Heart left ventricle (tissue), 16 donors: ENCODE measurements around the gene VPS37C. TPM values are rescaled to one million over a fixed set of nuclear protein-coding genes. Genes with fewer than 3 reads are reported as not detected.
A peak's percentile ranks its signal among the peaks of the same experiment; 100 is the strongest.

Experiments
- ATAC-seq, 4 donors: fragments of 200-7000 bp; cut with Tn5 transposase; one replicate each; pipeline ENCODE4 v1.9.1; 2020 to 2022; ENCODE audit warnings: moderate library complexity in 4 of 4, mild to moderate bottlenecking in 3 of 4, moderate number of reproducible peaks in 1 of 4
- DNase-seq, 5 donors: peaks; one replicate each; pipeline ENCODE4 v3.0.0-alpha.2; 2020
- H3K27ac ChIP-seq, 12 donors: fragments of 200-600 bp; sonication (generic) in 4 of 12; one replicate each; pipeline versions ENCODE4 v1.5.0 to v1.8.0; 2016 to 2022; ENCODE audit warnings: mild to moderate bottlenecking in 2 of 12
- H3K27me3 ChIP-seq, 9 donors: fragments of 200-600 bp; sonication (generic) in 2 of 9; one replicate each; pipeline versions ENCODE4 v1.5.1 to v1.8.0; 2016 to 2022; ENCODE audit warnings: mild to moderate bottlenecking in 3 of 9
- H3K36me3 ChIP-seq, 9 donors: fragments of 200-600 bp; sonication (generic) in 2 of 9; one replicate each; pipeline versions ENCODE4 v1.5.0 to v1.8.0; 2018 to 2022; ENCODE audit warnings: mild to moderate bottlenecking in 2 of 9
- H3K4me1 ChIP-seq, 12 donors: fragments of 200-600 bp; sonication (generic) in 4 of 12; one replicate each; pipeline versions ENCODE4 v1.5.0 to v1.8.0; 2016 to 2022; ENCODE audit warnings: mild to moderate bottlenecking in 3 of 12
- H3K4me3 ChIP-seq, 12 donors: fragments of 200-600 bp; sonication (generic) in 4 of 12; one replicate each; pipeline versions ENCODE4 v1.5.0 to v1.8.0; 2017 to 2022; ENCODE audit warnings: mild to moderate bottlenecking in 9 of 12, moderate library complexity in 4 of 12
- H3K9me3 ChIP-seq, 12 donors: fragments of 200-600 bp; sonication (generic) in 4 of 12; one replicate each; pipeline versions ENCODE4 v1.5.0 to v1.8.0; 2016 to 2022; ENCODE audit warnings: mild to moderate bottlenecking in 1 of 12
- CTCF ChIP-seq, 12 donors: fragments of 200-600 bp; sonication (generic) in 4 of 12; IDR thresholded peaks; one replicate each; pipeline versions ENCODE4 v1.5.0 to v1.8.0; 2018 to 2022; ENCODE audit warnings: antibody characterized with exemption in 12 of 12, mild to moderate bottlenecking in 5 of 12
- POLR2A ChIP-seq, 2 donors: fragments of 450-650 bp; IDR thresholded peaks; one replicate each; pipeline ENCODE4 v1.6.1; 2017; ENCODE audit warnings: antibody characterized with exemption in 2 of 2, mild to moderate bottlenecking in 2 of 2, moderate library complexity in 2 of 2
- WGBS, 4 donors: extraction: QIAGEN DNeasy Blood & Tissue Kit in 2 of 4; methylation state at CpG; one replicate each; pipeline versions ENCODE4 v1.1.5 to v1.1.7; 2013 to 2018; 5-methylcytosine and 5-hydroxymethylcytosine counted together
- intact Hi-C, 10 donors: fragments of 100-400 bp; cut with DNase I; formaldehyde crosslinking; loops; one replicate each; pipeline versions ENCODE4 v1.11.1 to v1.14.2; 2022
- polyA plus RNA-seq, 2 donors: library from polyadenylated mRNA; stranded (reverse); fragments of 200-250 nt; gene quantifications; one replicate each; pipeline ENCODE4 v1.2.3, GENCODE V29; 2013
- total RNA-seq, 9 donors: library from RNA; depleted of rRNA in 2 of 9; stranded (reverse); fragments of >200 nt in 2 of 9; fragmentation: NEBNext Ultra II Directional in 3 of 9; extraction: Animal tissue kit (Norgen Biotek cat#: 25700) in 3 of 9; gene quantifications; one replicate each; pipeline versions ENCODE4 v1.1.0 to v1.2.4, GENCODE V29; 2016 to 2023
- donor health status: ischemic (EF 13 %, LVEDD 7.1; RV severe dilation, severe dysfunction).
- donor health status: healthy with polysubstance abuse.
- donor health status: DM: no; HTN: yes; CAD: no.
- donor health status: DM: no; HTN: no; CAD: no.
- donor health status: ischemic (EF 25% LVEDD 6.9; RV normal size, moderate dysfunction).
- donor health status: ischemic (EF 25% LVEDD 5.7; RV mildly dilated, moderate dysfunction).
- donor health status: healthy.
- donor health status: DM: yes; HTN: yes; CAD: no.
- donor health status: ischemic (EF 35%, LVEDD 5.7; RV mildly dilated, moderate dysfunction).
- donor health status: nonischemic (EF 11% LVEDD 7.7; RV severe dilation, severe dysfunction).
- donor health status: DM: yes; HTN: yes; CAD: no.
- donor health status: PGD.
- donor health status: ischemic (EF 29% LVEDD 5.4; RV normal size, mild dysfunction).
- donor health status: nonischemic (EF 23%, LVEDD 6.1; RV moderate dilation, normal function).

VPS37C gene
- total and polyA plus RNA-seq, 11 donors: 11.0 to 29.0 (median 17.1) TPM

GRCh38 chr11:61157743-61158142 lies 3.5 kb downstream of the VPS37C start:
- Histone ChIP-seq H3K4me1 (peaks cover 0 to 63% (median 33%) of the 10 kb centered on the region in 12 donors), H3K27me3 (no peaks in the 10 kb centered on the region), H3K27ac (peak overlapping the region in 2 of 12 donors; percentile 10 to 99), H3K4me3 (no peak overlapping the region), H3K36me3 (peaks cover 0 to 12% (median 0%) of the 10 kb centered on the region in 9 donors), H3K9me3 (peaks cover 0 to 19% (median 10%) of the 10 kb centered on the region in 12 donors)
- ATAC-seq (no peak), DNase-seq (no peak)
- TF ChIP-seq CTCF (IDR thresholded peaks at IDR 0.05): no peak
- no peak for TF ChIP-seq POLR2A (IDR thresholded peaks at IDR 0.05)
- WGBS, 4 donors: 80 to 91% (median 81%) methylated on average over 3 of the region's 3 CpGs
- intact Hi-C loops: no loop called here

GRCh38 chr11:61155741-61156140 lies 5.5 kb downstream of the VPS37C start:
- DNase-seq (no peak), ATAC-seq (no peak)
- H3K9me3 ChIP-seq: peaks cover 0 to 19% (median 10%) of the 10 kb centered on the region in 12 donors
- intact Hi-C loops: no loop called here
- H3K4me3 ChIP-seq: no peak overlapping the region
- peaks cover 0 to 12% (median 0%) of the 10 kb centered on the region in 9 donors for H3K36me3 ChIP-seq
- 88 to 91% (median 90%) methylated on average over 5 of the region's 5 CpGs for WGBS, 4 donors
- H3K27ac ChIP-seq: no peak overlapping the region
- TF ChIP-seq POLR2A (IDR thresholded peaks at IDR 0.05) (no peak), CTCF (IDR thresholded peaks at IDR 0.05) (no peak)
- no peaks in the 10 kb centered on the region for H3K27me3 ChIP-seq
- peaks cover 0 to 68% (median 40%) of the 10 kb centered on the region in 12 donors for H3K4me1 ChIP-seq

DNA sequence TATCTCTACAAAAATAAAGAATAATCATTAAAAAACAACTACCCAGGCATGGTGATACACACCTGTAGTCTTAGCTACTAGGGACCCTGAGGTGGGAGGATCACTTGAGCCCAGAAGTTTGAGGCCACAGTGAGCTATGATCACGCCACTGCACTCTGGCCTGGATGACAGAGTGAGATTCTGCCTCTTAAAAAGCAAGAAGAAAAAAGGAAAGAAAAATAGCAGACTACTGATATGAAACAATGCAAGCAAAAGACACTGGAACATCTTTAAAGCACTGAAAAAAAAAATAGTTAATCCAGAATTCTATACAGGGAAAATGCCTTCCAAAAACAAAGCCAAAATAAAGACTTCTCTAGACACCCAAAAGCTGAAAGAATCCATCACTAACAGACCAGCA lies 5.9 kb downstream of the VPS37C start:
- peaks cover 0 to 19% (median 10%) of the 10 kb centered on the region in 12 donors for H3K9me3 ChIP-seq
- DNase-seq: no peak
- WGBS, 4 donors: 98 to 100% (median 100%) methylated on average over 1 of the region's 1 CpG
- H3K27ac ChIP-seq: no peak overlapping the region
- no peak for ATAC-seq
- H3K27me3 ChIP-seq: no peaks in the 10 kb centered on the region
- H3K36me3 ChIP-seq: peaks cover 0 to 12% (median 0%) of the 10 kb centered on the region in 9 donors
- no peak overlapping the region for H3K4me3 ChIP-seq
- H3K4me1 ChIP-seq: peaks cover 0 to 68% (median 40%) of the 10 kb centered on the region in 12 donors
- TF ChIP-seq POLR2A (IDR thresholded peaks at IDR 0.05): no peak
- TF ChIP-seq CTCF (IDR thresholded peaks at IDR 0.05): no peak
- intact Hi-C loops: no loop called here

DNA sequence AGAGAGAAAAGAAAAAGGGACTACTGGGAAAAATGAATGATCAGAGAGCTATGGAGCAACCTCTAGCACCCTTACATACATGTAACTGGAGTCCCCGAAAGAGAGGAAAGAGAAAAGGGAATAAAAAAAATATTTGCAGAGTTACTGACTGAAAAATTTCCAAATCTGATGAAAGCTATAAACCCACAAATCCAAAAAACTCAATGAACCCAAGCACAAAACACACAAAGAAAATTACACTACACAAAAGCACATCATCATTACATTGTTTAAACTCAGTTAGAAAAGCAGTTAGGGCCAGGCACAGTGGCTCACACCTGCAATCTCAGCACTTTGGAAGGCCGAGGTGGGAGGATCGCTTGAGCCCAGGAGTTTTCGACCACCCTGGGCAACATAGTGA lies 6.7 kb downstream of the VPS37C start:
- peaks cover 0 to 12% (median 0%) of the 10 kb centered on the region in 9 donors for H3K36me3 ChIP-seq
- 90 to 100% (median 95%) methylated on average over 4 of the region's 4 CpGs for WGBS, 4 donors
- no peak for TF ChIP-seq CTCF (IDR thresholded peaks at IDR 0.05)
- TF ChIP-seq POLR2A (IDR thresholded peaks at IDR 0.05): no peak
- intact Hi-C loops: no loop called here
- peaks cover 0 to 69% (median 42%) of the 10 kb centered on the region in 12 donors for H3K4me1 ChIP-seq
- H3K27me3 ChIP-seq: no peaks in the 10 kb centered on the region
- DNase-seq: no peak
- ATAC-seq: no peak
- H3K9me3 ChIP-seq: peaks cover 0 to 19% (median 10%) of the 10 kb centered on the region in 12 donors
- H3K27ac ChIP-seq: no peak overlapping the region
- no peak overlapping the region for H3K4me3 ChIP-seq
